Vagina (tissue), 2 donors: Measurements from ENCODE around the gene EPN2. TPM values are rescaled to one million over a fixed set of nuclear protein-coding genes. Genes with fewer than 3 reads are reported as not detected.
A peak's percentile ranks its signal among the peaks of the same experiment; 100 is the strongest.

Experiments
- DNase-seq, 2 donors: peaks; one replicate each; pipeline ENCODE4 v3.0.0-alpha.2; 2017; ENCODE audit errors: extremely low spot score in 2 of 2
- H3K27ac ChIP-seq: fragments of 200-600 bp; sonication (generic); one replicate; pipeline ENCODE4 v1.5.1; 2019
- H3K27me3 ChIP-seq: fragments of 200-600 bp; sonication (generic); one replicate; pipeline ENCODE4 v1.5.1; 2019
- H3K36me3 ChIP-seq, 2 donors: fragments of 200-600 bp; sonication (generic); one replicate each; pipeline ENCODE4 v1.5.1; 2017 to 2019
- H3K4me1 ChIP-seq: fragments of 200-600 bp; sonication (generic); one replicate; pipeline ENCODE4 v1.5.1; 2019
- H3K4me3 ChIP-seq, 2 donors: fragments of 200-600 bp; sonication (generic); 1 replicate in 1 of 2; 2 replicates in 1 of 2; pipeline ENCODE4 v1.5.1; 2016 to 2019
- H3K9me3 ChIP-seq: fragments of 200-600 bp; sonication (generic); one replicate; pipeline ENCODE4 v1.5.1; 2019
- CTCF ChIP-seq, 3 experiments: fragments of 450-650 bp in 2 of 3; fragments of 200-600 bp in 1 of 3; sonication (generic) in 1 of 3; IDR thresholded peaks; one replicate each; pipeline ENCODE4 v1.5.1; 2017 to 2019; ENCODE audit warnings: antibody characterized with exemption in 3 of 3, mild to moderate bottlenecking in 2 of 3, moderate library complexity in 2 of 3
- POLR2A ChIP-seq, 2 donors: fragments of 450-650 bp; IDR thresholded peaks; one replicate each; pipeline ENCODE4 v1.6.1; 2017; ENCODE audit warnings: antibody characterized with exemption in 2 of 2, mild to moderate bottlenecking in 2 of 2, moderate library complexity in 2 of 2
- POLR2AphosphoS5 ChIP-seq, 2 donors: sonication (generic); formaldehyde crosslinking; IDR thresholded peaks; one replicate each; pipeline ENCODE4 v1.9.0; 2017; ENCODE audit warnings: antibody characterized with exemption in 2 of 2, mild to moderate bottlenecking in 2 of 2, low read depth in 1 of 2; ENCODE audit not compliant: insufficient read depth in 1 of 2
- intact Hi-C: fragments of 100-400 bp; cut with DNase I; formaldehyde crosslinking; loops from one replicate; pipeline ENCODE4 v1.15.1; 2023
- total RNA-seq: library from RNA; depleted of rRNA; stranded (reverse); fragments of >200 nt; gene quantifications from one replicate; pipeline ENCODE4 v1.2.3, GENCODE V29; 2016

The EPN2 gene
- total RNA-seq, 1 donor from 2014 or later = 65.6 TPM

GRCh38 chr17:19242323-19242722 lies 5.2 kb downstream of the EPN2 start:
- no peak for TF ChIP-seq POLR2A (IDR thresholded peaks at IDR 0.05)
- TF ChIP-seq CTCF (IDR thresholded peaks at IDR 0.05) = no peak
- peak in 1 of 2 donors; percentile 28 for TF ChIP-seq POLR2AphosphoS5 (IDR thresholded peaks at IDR 0.05; ENCODE audit: insufficient read depth in 1 of 2, low read depth in 1 of 2)
- no peak overlapping the region for H3K4me3 ChIP-seq
- H3K27me3 ChIP-seq = no peaks in the 10 kb centered on the region
- H3K36me3 ChIP-seq = no peaks in the 10 kb centered on the region
- peak overlapping the region; percentile 66 for H3K27ac ChIP-seq
- no peaks in the 10 kb centered on the region for H3K9me3 ChIP-seq
- intact Hi-C loops = no loop called here
- DNase-seq = no peak
- peaks cover 90% of the 10 kb centered on the region for H3K4me1 ChIP-seq

GRCh38 chr17:19242926-19243325 lies 5.8 kb downstream of the EPN2 start:
- TF ChIP-seq POLR2A (IDR thresholded peaks at IDR 0.05) = no peak
- no peak for TF ChIP-seq POLR2AphosphoS5 (IDR thresholded peaks at IDR 0.05; ENCODE audit: insufficient read depth in 1 of 2, low read depth in 1 of 2)
- TF ChIP-seq CTCF (IDR thresholded peaks at IDR 0.05) = no peak
- no peak for DNase-seq

GRCh38 chr17:19243838-19244237 lies 6.7 kb downstream of the EPN2 start:
- Histone ChIP-seq H3K36me3 (no peaks in the 10 kb centered on the region), H3K4me3 (no peak overlapping the region), H3K27me3 (no peaks in the 10 kb centered on the region), H3K4me1 (peaks cover 99% of the 10 kb centered on the region), H3K9me3 (no peaks in the 10 kb centered on the region), H3K27ac (peak overlapping the region; percentile 27)
- intact Hi-C loops = no loop called here
- TF ChIP-seq POLR2AphosphoS5 (IDR thresholded peaks at IDR 0.05; ENCODE audit: insufficient read depth in 1 of 2, low read depth in 1 of 2) (no peak), POLR2A (IDR thresholded peaks at IDR 0.05) (no peak), CTCF (IDR thresholded peaks at IDR 0.05) (no peak)
- DNase-seq = no peak

More at GRCh38 chr17:19242926-19243325, 5.8 kb downstream of the EPN2 start:
- no peaks in the 10 kb centered on the region for H3K27me3 ChIP-seq
- peaks cover 96% of the 10 kb centered on the region for H3K4me1 ChIP-seq
- H3K9me3 ChIP-seq = no peaks in the 10 kb centered on the region
- no peaks in the 10 kb centered on the region for H3K36me3 ChIP-seq
- no peak overlapping the region for H3K27ac ChIP-seq
- intact Hi-C loops = no loop called here
- no peak overlapping the region for H3K4me3 ChIP-seq

- H3K9me3 ChIP-seq = no peaks in the 10 kb centered on the region
- peaks cover 99% of the 10 kb centered on the region for H3K4me1 ChIP-seq
- no peak for DNase-seq
- no peak overlapping the region for H3K27ac ChIP-seq
- no peaks in the 10 kb centered on the region for H3K27me3 ChIP-seq
- TF ChIP-seq CTCF (IDR thresholded peaks at IDR 0.05) (no peak), POLR2A (IDR thresholded peaks at IDR 0.05) (no peak), POLR2AphosphoS5 (IDR thresholded peaks at IDR 0.05; ENCODE audit: insufficient read depth in 1 of 2, low read depth in 1 of 2) (no peak)
- intact Hi-C loops = no loop called here
- no peak overlapping the region for H3K4me3 ChIP-seq
- H3K36me3 ChIP-seq = no peaks in the 10 kb centered on the region
These were observed 7.2 kb downstream of the EPN2 start for GRCh38 chr17:19244357-19244756.

- H3K4me1 ChIP-seq = peaks cover 99% of the 10 kb centered on the region
- no peak for TF ChIP-seq POLR2AphosphoS5 (IDR thresholded peaks at IDR 0.05; ENCODE audit: insufficient read depth in 1 of 2, low read depth in 1 of 2)
- no peak for TF ChIP-seq POLR2A (IDR thresholded peaks at IDR 0.05)
- no peak for TF ChIP-seq CTCF (IDR thresholded peaks at IDR 0.05)
- DNase-seq = no peak
- no peaks in the 10 kb centered on the region for H3K27me3 ChIP-seq
- no peaks in the 10 kb centered on the region for H3K9me3 ChIP-seq
- no peak overlapping the region for H3K4me3 ChIP-seq
- intact Hi-C loops = no loop called here
- H3K36me3 ChIP-seq = no peaks in the 10 kb centered on the region
- no peak overlapping the region for H3K27ac ChIP-seq
These were observed 7.6 kb downstream of the EPN2 start for GRCh38 chr17:19244781-19245180.
